ENCODE results near the gene NDUFA11.

GRCh38 chr19:5935473-5936291 lies 32.1 kb upstream of the NDUFA11 start:
- no peak for TF ChIP-seq MAZ (IDR thresholded peaks at IDR 0.05; ENCODE audit: borderline replicate concordance, low read depth, low read length)
- TF ChIP-seq, protein P1, sequence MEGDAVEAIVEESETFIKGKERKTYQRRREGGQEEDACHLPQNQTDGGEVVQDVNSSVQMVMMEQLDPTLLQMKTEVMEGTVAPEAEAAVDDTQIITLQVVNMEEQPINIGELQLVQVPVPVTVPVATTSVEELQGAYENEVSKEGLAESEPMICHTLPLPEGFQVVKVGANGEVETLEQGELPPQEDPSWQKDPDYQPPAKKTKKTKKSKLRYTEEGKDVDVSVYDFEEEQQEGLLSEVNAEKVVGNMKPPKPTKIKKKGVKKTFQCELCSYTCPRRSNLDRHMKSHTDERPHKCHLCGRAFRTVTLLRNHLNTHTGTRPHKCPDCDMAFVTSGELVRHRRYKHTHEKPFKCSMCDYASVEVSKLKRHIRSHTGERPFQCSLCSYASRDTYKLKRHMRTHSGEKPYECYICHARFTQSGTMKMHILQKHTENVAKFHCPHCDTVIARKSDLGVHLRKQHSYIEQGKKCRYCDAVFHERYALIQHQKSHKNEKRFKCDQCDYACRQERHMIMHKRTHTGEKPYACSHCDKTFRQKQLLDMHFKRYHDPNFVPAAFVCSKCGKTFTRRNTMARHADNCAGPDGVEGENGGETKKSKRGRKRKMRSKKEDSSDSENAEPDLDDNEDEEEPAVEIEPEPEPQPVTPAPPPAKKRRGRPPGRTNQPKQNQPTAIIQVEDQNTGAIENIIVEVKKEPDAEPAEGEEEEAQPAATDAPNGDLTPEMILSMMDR (conservative IDR thresholded peaks at IDR 0.05; ENCODE audit: low read depth, low read length) = no peak
